NOMO-1 treated with DMSO at 0.1 percent for 48 hours (cell line): ENCODE data around the gene WASF3.

Experiments used
- DNase-seq: peaks from one replicate; lab custom pipeline; 2025; ENCODE audit not compliant: unreplicated experiment; lab: John Stamatoyannopoulos, UW

The WASF3 gene

GRCh38 chr13:26679411-26680122 is 122.1 kb downstream of the WASF3 start:
- no peak for DNase-seq

- no peak for DNase-seq
Measured at GRCh38 chr13:26680123-26680450, 122.6 kb downstream of the WASF3 start.

DNA sequence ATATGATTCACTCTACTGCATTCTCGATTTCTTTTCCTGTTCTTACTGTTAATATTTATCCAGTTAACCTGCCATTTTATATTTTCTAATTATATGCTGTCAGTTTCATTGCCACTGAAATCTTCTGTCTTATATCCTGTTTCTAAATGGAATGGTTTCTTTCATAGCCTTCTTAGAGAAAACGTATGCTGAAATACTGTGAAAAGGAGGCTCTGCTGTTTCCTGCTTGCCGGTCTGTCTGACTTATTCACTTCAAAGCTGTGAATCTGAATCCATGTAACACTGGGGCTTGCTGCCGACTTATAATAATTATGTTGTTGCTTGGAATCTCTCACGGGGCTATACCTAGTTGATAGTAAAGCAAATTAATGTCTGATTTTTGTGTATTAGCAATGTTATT is 123.1 kb downstream of the WASF3 start:
- DNase-seq: no peak

- no peak for DNase-seq
Measured at GRCh38 chr13:26681036-26681435, 123.6 kb downstream of the WASF3 start.

GRCh38 chr13:26682606-26683005 is 125.1 kb downstream of the WASF3 start:
- no peak for DNase-seq

DNA sequence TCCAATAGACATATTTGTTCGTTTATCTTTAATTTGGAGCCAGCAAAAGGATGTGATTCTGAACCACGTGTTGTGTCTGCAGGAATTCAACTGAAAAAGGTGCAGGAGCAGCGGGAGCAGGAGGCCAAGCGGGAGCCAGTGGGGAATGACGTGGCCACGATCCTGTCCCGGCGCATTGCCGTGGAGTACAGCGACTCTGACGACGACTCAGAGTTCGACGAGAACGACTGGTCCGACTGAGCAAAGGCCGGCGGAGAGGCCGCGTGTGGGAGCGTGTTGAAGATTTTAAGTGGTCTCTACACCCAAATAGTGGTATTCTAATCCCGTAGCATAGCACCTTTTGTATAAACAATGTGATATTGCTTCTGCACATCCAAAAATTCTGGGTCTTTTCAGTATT is 128.1 kb downstream of the WASF3 start:
- no peak for DNase-seq

GRCh38 chr13:26686285-26686684 is 128.8 kb downstream of the WASF3 start:
- DNase-seq: no peak

- no peak for DNase-seq
Measured at GRCh38 chr13:26688286-26688685, 130.8 kb downstream of the WASF3 start.

DNA sequence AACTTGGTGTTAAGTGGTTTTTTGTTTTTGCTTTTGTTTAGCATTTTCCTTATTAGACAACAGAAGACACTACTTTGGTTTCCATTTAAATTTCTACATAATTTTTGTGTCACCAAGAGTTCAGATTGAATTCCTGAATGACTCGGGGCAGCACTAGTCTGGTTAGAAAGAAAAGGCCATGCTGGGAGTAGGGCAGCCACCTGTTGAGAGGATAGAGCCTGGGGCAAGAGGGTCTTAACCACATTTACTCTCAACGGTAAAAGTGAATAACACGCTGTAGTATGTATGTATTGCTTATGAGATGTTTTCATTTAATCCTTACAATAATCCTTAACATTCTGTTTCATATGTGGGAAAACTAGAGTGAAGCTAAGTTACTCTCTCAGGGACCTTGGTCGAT is 131.5 kb downstream of the WASF3 start:
- DNase-seq: no peak

- no peak for DNase-seq
Measured at GRCh38 chr13:26693749-26694463, 136.4 kb downstream of the WASF3 start.

GRCh38 chr13:26694609-26695359 is 137.3 kb downstream of the WASF3 start:
- no peak for DNase-seq

GRCh38 chr13:26695360-26695705 is 137.8 kb downstream of the WASF3 start:
- DNase-seq: no peak

DNA sequence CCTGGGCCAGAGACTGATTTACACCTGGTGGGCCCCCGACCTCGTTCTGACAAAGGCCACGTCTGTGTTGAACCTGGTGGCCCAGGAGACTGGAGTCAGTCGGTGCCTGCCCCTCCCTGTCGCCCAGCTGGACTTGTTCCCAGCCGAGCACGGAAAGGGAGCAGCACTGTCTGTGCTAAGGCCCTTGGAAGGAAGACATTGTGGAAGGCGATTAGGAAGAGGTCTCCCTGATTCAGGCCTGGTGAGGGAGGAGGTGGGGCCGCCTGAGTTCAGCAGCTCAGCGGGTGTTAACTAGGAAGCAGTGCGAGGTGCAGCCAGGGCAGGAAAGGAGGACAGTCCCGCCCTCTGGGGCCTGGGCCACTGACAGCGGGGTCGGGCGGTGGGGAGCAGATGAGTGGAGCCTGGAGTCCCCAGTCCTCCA is 138.4 kb downstream of the WASF3 start:
- DNase-seq: no peak

GRCh38 chr13:26697069-26697955 is 139.8 kb downstream of the WASF3 start:
- no peak for DNase-seq

DNA sequence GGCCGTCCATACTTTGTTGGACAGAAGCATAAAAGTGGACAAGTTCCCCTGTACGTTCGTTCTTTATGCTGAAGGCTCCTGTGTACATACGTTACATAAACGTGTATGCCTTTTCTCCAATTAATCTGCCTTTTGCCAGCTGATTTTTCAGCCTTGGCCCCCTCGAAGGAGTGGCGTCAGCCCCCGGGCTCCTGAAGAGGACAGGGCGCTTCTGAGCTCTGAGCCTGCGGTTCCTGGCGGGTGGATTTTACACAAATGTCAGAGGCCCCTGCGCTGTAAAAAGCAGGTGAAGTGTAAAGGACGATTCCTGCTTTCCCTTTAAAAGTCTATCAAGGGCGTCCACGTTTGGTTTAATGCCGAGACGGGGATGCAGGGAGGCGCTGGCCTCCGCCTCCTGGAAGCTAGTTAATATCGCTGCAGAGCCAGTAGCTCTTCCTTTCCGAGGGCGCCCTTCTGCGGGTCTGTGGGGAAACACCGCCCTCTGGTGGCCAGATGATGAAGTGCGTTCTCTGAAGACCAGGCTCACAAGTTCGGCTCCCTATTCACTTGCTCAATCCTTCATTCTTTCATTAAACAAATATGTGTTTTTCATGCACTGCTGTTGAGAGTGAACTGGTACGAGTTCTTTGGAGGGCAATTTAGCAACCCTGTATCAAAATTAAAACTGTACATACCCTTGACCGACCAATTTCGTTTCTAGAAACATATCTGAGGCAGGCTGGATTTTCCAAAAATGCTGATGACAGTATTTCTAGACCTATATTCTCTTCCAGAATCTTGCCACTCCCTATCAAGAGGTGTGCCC is 141.1 kb downstream of the WASF3 start:
- DNase-seq: peak; percentile 75

DNA sequence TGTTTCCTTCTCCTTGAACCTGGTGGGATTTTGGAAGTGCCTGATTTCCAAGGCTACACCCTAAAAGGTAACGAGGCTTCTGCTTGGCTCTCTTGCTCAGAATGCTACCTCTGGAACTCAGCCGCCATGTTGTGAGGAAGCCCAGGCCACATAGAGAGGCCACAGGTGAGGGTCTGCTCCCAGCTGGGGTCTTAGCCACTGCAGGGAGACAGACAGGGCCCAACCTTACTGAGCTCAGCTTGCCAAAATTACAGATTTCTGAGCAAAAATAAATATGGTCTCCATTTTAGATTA is 141.7 kb downstream of the WASF3 start:
- DNase-seq: no peak

- DNase-seq: no peak
Measured at GRCh38 chr13:26705536-26705935, 148.1 kb downstream of the WASF3 start.

DNA sequence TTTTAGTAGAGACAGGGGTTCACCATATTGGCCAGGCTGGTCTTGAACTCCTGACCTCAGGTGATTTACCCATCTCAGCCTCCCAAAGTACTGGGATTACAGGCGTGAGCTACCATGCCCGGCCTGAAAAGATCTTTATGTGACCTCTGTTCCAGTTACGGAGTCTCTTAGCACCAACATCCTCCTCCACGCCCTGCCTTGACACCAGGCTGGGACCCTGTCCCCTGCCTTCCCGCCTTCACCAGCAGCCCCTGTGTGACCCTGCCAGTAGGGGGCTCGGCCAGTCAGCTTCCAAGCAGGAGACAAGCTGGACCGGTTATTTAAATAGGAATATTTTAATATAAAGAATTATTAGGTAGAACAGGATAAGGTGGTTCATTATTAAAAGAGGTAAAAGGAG is 148.9 kb downstream of the WASF3 start:
- DNase-seq: no peak

- peak; percentile 37 for DNase-seq
Measured at GRCh38 chr13:26707122-26708006, 149.9 kb downstream of the WASF3 start.

GRCh38 chr13:26708007-26708297 is 150.5 kb downstream of the WASF3 start:
- DNase-seq: no peak
